ENCODE measurements around the gene PTAFR.

The PTAFR gene

GRCh38 chr1:28123461-28123961 lies 53.0 kb downstream of the PTAFR start:
- H3K36me3 ChIP-seq (ENCODE audit: control insufficient read depth, insufficient read depth, low read length), result no peaks in the 10 kb centered on the region
- H3K27me3 ChIP-seq (ENCODE audit: control insufficient read depth, insufficient read depth, low read length), result no peaks in the 10 kb centered on the region
- H3K27ac ChIP-seq, result no peak overlapping the region
- no peak for TF ChIP-seq CTCF (IDR thresholded peaks at IDR 0.05)
- H3K9me3 ChIP-seq (ENCODE audit: control insufficient read depth, low read length), result no peaks in the 10 kb centered on the region
- H3K4me1 ChIP-seq, result no peaks in the 10 kb centered on the region
- H3K9ac ChIP-seq, result no peak overlapping the region
- no peak overlapping the region for H3K4me2 ChIP-seq (ENCODE audit: low read length)
- H2AFZ ChIP-seq, result no peak overlapping the region
- no peaks in the 10 kb centered on the region for H3K79me2 ChIP-seq
- no peak overlapping the region for H3K4me3 ChIP-seq (ENCODE audit: low read depth, low read length)

- H3K9me3 ChIP-seq (ENCODE audit: control insufficient read depth, low read length), result no peaks in the 10 kb centered on the region
- H3K36me3 ChIP-seq (ENCODE audit: control insufficient read depth, insufficient read depth, low read length), result no peaks in the 10 kb centered on the region
- H3K27me3 ChIP-seq (ENCODE audit: control insufficient read depth, insufficient read depth, low read length), result no peaks in the 10 kb centered on the region
- no peaks in the 10 kb centered on the region for H3K4me1 ChIP-seq
- H3K9ac ChIP-seq, result no peak overlapping the region
- no peak overlapping the region for H2AFZ ChIP-seq
- no peak overlapping the region for H3K27ac ChIP-seq
- H3K4me2 ChIP-seq (ENCODE audit: low read length), result no peak overlapping the region
- no peak overlapping the region for H3K4me3 ChIP-seq (ENCODE audit: low read depth, low read length)
- H3K79me2 ChIP-seq, result no peaks in the 10 kb centered on the region
- no peak for TF ChIP-seq CTCF (IDR thresholded peaks at IDR 0.05)
Measured at GRCh38 chr1:28122183-28122582, 54.3 kb downstream of the PTAFR start.

GRCh38 chr1:28119556-28119955 lies 56.9 kb downstream of the PTAFR start:
- TF ChIP-seq CTCF (IDR thresholded peaks at IDR 0.05), result no peak
- no peaks in the 10 kb centered on the region for H3K79me2 ChIP-seq
- no peaks in the 10 kb centered on the region for H3K4me1 ChIP-seq
- H3K27ac ChIP-seq, result no peak overlapping the region
- H3K9ac ChIP-seq, result no peak overlapping the region
- no peaks in the 10 kb centered on the region for H3K27me3 ChIP-seq (ENCODE audit: control insufficient read depth, insufficient read depth, low read length)
- H2AFZ ChIP-seq, result no peak overlapping the region
- H3K9me3 ChIP-seq (ENCODE audit: control insufficient read depth, low read length), result no peaks in the 10 kb centered on the region
- H3K4me3 ChIP-seq (ENCODE audit: low read depth, low read length), result no peak overlapping the region
- H3K36me3 ChIP-seq (ENCODE audit: control insufficient read depth, insufficient read depth, low read length), result no peaks in the 10 kb centered on the region
- no peak overlapping the region for H3K4me2 ChIP-seq (ENCODE audit: low read length)

- no peak for TF ChIP-seq CTCF (IDR thresholded peaks at IDR 0.05)
Measured at GRCh38 chr1:28118640-28119307, 57.7 kb downstream of the PTAFR start.

GRCh38 chr1:28115267-28115666 lies 61.2 kb downstream of the PTAFR start:
- Histone ChIP-seq H3K36me3 (ENCODE audit: control insufficient read depth, insufficient read depth, low read length) (no peaks in the 10 kb centered on the region), H3K27ac (no peak overlapping the region), H3K9me3 (ENCODE audit: control insufficient read depth, low read length) (no peaks in the 10 kb centered on the region), H3K79me2 (no peaks in the 10 kb centered on the region), H3K9ac (no peak overlapping the region), H3K4me2 (ENCODE audit: low read length) (no peak overlapping the region), H3K27me3 (ENCODE audit: control insufficient read depth, insufficient read depth, low read length) (no peaks in the 10 kb centered on the region), H2AFZ (no peak overlapping the region), H3K4me1 (no peaks in the 10 kb centered on the region), H3K4me3 (ENCODE audit: low read depth, low read length) (no peak overlapping the region)
- no peak for TF ChIP-seq CTCF (IDR thresholded peaks at IDR 0.05)

More at GRCh38 chr1:28118640-28119307, 57.7 kb downstream of the PTAFR start:
- H3K9me3 ChIP-seq (ENCODE audit: control insufficient read depth, low read length), result no peaks in the 10 kb centered on the region
- no peaks in the 10 kb centered on the region for H3K27me3 ChIP-seq (ENCODE audit: control insufficient read depth, insufficient read depth, low read length)
- H3K79me2 ChIP-seq, result no peaks in the 10 kb centered on the region
- H3K4me2 ChIP-seq (ENCODE audit: low read length), result no peak overlapping the region
- no peaks in the 10 kb centered on the region for H3K4me1 ChIP-seq
- H2AFZ ChIP-seq, result no peak overlapping the region
- H3K9ac ChIP-seq, result no peak overlapping the region
- no peak overlapping the region for H3K4me3 ChIP-seq (ENCODE audit: low read depth, low read length)
- no peak overlapping the region for H3K27ac ChIP-seq
- no peaks in the 10 kb centered on the region for H3K36me3 ChIP-seq (ENCODE audit: control insufficient read depth, insufficient read depth, low read length)
